Activated CD4-positive, alpha-beta T cell treated with anti-CD3 and anti-CD28 coated beads, Interleukin-2, amount 10 ng/mL, durations not matched to agents 24 days and 14 days (primary cell): Measurements from ENCODE around the gene XIRP2. TPM values are rescaled to one million over a fixed set of nuclear protein-coding genes. Genes with fewer than 3 reads are reported as not detected.

Experiments
- DNase-seq: peaks from one replicate; pipeline ENCODE4 v3.0.0; 2022
- H3K27ac Mint-ChIP-seq: one replicate; pipeline ENCODE4 v1.8.0; 2022; ENCODE audit warnings: mild to moderate bottlenecking, mixed read lengths
- H3K27me3 Mint-ChIP-seq: one replicate; pipeline ENCODE4 v1.8.0; 2022; ENCODE audit warnings: mixed read lengths
- H3K36me3 Mint-ChIP-seq: one replicate; pipeline ENCODE4 v1.8.0; 2022; ENCODE audit warnings: low read depth, mild to moderate bottlenecking, mixed read lengths
- H3K4me1 Mint-ChIP-seq: one replicate; pipeline ENCODE4 v1.8.0; 2021; ENCODE audit warnings: mixed read lengths
- H3K4me3 Mint-ChIP-seq: one replicate; pipeline ENCODE4 v1.8.0; 2022; ENCODE audit warnings: mild to moderate bottlenecking, moderate library complexity, mixed read lengths
- H3K9me3 Mint-ChIP-seq: one replicate; pipeline ENCODE4 v1.8.0; 2021; ENCODE audit warnings: mixed read lengths
- intact Hi-C: fragments of 100-400 bp; cut with micrococcal nuclease; formaldehyde crosslinking; loops from one replicate; pipeline ENCODE4 v1.15.1; 2023
- total RNA-seq: library from RNA; stranded (reverse); gene quantifications from 2 replicates; pipeline ENCODE4 v1.2.3, GENCODE V29; 2022

XIRP2 gene, protein sequence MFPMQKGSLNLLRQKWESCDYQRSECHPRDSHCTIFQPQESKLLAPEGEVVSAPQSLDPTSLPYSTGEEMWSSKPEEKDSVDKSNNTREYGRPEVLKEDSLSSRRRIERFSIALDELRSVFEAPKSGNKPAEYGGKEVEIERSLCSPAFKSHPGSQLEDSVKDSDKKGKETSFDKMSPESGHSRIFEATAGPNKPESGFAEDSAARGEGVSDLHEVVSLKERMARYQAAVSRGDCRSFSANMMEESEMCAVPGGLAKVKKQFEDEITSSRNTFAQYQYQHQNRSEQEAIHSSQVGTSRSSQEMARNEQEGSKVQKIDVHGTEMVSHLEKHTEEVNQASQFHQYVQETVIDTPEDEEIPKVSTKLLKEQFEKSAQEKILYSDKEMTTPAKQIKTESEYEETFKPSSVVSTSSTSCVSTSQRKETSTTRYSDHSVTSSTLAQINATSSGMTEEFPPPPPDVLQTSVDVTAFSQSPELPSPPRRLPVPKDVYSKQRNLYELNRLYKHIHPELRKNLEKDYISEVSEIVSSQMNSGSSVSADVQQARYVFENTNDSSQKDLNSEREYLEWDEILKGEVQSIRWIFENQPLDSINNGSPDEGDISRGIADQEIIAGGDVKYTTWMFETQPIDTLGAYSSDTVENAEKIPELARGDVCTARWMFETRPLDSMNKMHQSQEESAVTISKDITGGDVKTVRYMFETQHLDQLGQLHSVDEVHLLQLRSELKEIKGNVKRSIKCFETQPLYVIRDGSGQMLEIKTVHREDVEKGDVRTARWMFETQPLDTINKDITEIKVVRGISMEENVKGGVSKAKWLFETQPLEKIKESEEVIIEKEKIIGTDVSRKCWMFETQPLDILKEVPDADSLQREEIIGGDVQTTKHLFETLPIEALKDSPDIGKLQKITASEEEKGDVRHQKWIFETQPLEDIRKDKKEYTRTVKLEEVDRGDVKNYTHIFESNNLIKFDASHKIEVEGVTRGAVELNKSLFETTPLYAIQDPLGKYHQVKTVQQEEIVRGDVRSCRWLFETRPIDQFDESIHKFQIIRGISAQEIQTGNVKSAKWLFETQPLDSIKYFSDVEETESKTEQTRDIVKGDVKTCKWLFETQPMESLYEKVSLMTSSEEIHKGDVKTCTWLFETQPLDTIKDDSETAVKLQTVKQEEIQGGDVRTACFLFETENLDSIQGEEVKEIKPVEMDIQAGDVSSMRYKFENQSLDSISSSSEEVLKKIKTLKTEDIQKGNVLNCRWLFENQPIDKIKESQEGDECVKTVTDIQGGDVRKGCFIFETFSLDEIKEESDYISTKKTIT (N-terminal part only)
- not detected in 2 replicates for total RNA-seq

DNA sequence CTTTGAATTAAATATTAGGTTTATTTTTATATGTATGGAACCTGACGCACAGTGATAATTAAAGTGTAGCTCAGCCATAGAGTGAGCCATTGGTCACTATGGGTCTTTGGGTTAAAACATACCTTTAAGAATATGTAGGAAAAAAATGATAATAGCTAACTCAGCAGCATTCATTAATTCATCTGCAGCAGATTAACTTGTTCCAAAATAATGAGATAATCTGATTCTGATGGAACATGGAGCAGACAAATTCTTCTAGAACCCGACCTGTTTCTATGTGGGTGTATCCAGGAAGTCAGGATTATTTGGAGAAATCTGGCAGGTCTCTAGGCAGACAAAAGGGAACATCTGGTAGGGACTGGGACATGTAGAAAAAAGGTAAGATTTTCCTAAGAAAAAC is at the start of gene XIRP2:
Gene XIRP2, plus strand, starts transcription at position 301 of the 400 bp plus-strand sequence. CDS start 15,003 bp downstream, outside the sequence.
- DNase-seq, result no peak
- Mint-ChIP-seq H3K27ac (no peak within 1 kb of the TSS), H3K4me3 (no peak within 1 kb of the TSS), H3K9me3 (no peaks in the 10 kb centered on the region), H3K36me3 (no peaks in the 10 kb centered on the region), H3K4me1 (no peaks in the 10 kb centered on the region), H3K27me3 (no peaks in the 10 kb centered on the region)
- intact Hi-C loops, result no loop called here

DNA sequence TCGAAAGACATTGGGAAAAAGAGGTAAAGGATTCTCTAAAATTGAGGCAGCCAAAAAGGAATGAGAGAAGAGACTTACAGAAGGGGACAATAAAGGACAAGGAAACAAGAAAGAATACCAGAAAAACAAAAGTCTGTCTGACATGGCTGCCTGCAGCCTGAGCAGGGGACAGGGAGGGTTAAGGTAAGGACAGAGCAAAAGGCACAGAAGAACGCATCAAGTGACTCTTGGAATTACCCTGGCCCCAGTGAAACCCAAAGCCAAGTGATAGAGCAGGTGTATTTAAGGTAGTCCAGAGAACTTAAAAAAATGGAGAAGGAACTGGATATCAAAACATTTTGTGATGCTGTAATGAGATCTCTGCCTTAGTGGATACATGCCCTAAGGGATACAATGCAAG is 47.1 kb upstream of the XIRP2 start:
- Mint-ChIP-seq H3K36me3 (no peaks in the 10 kb centered on the region), H3K4me3 (no peak overlapping the region), H3K27me3 (no peaks in the 10 kb centered on the region), H3K4me1 (no peaks in the 10 kb centered on the region), H3K27ac (no peak overlapping the region), H3K9me3 (peaks cover 5% of the 10 kb centered on the region)
- DNase-seq, result no peak
- intact Hi-C loops, result no loop called here

DNA sequence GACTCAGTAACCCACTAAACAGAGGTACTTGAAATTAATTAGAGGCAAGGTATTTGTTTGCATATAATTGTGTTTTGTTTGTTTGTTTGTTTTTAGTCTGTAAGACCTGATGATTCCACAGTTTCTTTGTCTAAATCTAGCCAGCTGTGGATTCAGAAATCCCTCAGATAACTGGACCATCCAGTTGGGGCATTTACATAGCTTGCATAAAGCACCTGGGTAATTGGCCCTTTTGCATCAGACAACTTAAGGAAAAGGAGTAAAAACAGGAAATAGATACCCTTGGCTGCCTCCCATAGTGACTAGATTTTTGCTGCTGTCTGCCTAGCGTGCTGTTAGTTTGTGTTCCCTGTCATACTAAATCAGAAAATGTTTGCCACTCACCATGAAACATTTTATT is 46.6 kb upstream of the XIRP2 start:
- intact Hi-C loops, result no loop called here
- no peaks in the 10 kb centered on the region for H3K27me3 Mint-ChIP-seq
- H3K4me3 Mint-ChIP-seq, result no peak overlapping the region
- no peak for DNase-seq
- H3K27ac Mint-ChIP-seq, result no peak overlapping the region
- peaks cover 5% of the 10 kb centered on the region for H3K9me3 Mint-ChIP-seq
- H3K36me3 Mint-ChIP-seq, result no peaks in the 10 kb centered on the region
- no peaks in the 10 kb centered on the region for H3K4me1 Mint-ChIP-seq

DNA sequence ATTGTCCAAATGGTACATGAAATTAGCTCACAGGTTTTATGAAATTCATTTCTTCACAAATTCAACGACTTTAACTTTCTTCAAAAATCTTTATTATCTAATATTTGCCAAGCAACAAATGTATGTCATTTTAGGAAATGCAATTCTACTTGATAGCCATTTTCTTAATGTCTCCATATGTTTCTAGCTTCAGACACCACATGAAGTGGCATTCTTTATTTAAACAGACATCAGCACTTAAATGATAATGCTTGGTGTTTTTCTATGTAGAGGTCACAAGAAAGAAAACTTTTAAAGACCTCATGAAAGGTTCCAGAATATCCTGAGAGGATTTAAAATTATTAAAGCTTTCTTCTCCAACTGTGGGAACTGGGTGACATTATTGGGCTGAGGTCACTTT is 44.2 kb upstream of the XIRP2 start:
- no peak overlapping the region for H3K4me3 Mint-ChIP-seq

DNA sequence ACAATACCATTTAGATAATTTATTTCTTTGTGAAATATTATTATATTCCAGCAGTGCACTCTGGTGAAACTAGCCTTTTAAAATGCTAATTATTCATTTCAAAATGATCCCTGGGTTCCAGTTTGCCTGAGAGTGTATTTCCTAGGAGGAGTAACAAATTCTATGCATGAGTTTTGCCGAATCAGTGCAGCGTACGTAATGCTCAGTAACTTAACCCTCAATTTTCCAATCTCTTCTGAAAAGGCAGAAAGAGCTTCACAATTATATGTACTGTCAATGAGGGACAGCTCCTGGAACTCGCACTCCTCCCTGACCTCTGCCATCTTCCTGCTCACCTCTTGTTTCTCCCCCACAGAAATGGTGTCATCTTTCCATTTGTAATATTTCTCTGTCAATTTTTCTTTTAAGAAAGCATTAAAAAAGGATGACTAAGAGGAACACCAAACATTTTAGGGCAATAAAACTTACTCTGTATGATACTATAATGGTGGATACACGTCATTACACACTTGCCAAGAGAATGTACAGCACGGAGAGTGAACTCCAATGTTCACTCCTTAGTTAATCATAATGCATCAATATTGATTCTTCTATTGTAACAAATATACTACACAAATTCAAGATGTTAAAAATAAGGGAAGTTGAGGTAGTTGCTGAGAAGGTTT is 25.7 kb upstream of the XIRP2 start:
- H3K4me3 Mint-ChIP-seq, result no peak overlapping the region

More for the DNA sequence above, 44.2 kb upstream of the XIRP2 start:
- H3K27me3 Mint-ChIP-seq, result no peaks in the 10 kb centered on the region
- H3K27ac Mint-ChIP-seq, result no peak overlapping the region
- H3K4me1 Mint-ChIP-seq, result no peaks in the 10 kb centered on the region
- no peaks in the 10 kb centered on the region for H3K36me3 Mint-ChIP-seq
- DNase-seq, result no peak
- peaks cover 5% of the 10 kb centered on the region for H3K9me3 Mint-ChIP-seq
- intact Hi-C loops, result no loop called here

DNA sequence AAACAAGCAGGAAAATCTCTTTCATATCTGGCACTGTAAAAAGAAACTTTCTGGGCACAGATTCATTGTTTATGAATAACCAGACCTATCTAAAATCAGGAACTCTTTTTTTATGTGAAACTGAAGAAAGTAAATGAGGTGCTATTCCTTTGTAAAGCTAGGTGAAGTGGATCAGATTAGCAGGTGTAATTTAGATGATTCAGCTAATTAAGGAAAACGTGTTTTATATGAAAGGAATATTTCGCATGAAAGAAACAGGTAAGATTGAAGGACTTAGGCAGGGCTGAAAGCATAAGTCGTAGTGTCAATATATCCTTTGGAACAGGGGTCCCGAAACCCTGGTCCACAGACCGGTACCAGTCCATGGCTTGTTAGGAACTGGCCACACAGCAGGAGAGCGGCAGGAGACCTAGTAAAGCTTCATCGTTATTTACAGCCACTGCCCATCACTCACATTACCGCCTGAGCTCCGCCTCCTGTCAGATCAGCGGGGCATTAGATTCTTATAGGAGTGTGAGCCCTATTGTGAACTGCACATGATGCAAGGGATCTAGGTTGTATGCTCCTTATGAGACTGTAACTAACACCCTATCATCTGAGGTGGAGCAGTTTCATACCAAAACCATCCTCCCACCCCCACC is 20.3 kb upstream of the XIRP2 start:
- intact Hi-C loops, result no loop called here
- Mint-ChIP-seq H3K27me3 (no peaks in the 10 kb centered on the region), H3K4me3 (no peak overlapping the region), H3K27ac (no peak overlapping the region), H3K4me1 (no peaks in the 10 kb centered on the region), H3K9me3 (no peaks in the 10 kb centered on the region), H3K36me3 (no peaks in the 10 kb centered on the region)
- no peak for DNase-seq

More for the DNA sequence above, 25.7 kb upstream of the XIRP2 start:
- Mint-ChIP-seq H3K27me3 (no peaks in the 10 kb centered on the region), H3K4me1 (no peaks in the 10 kb centered on the region), H3K27ac (no peak overlapping the region), H3K9me3 (no peaks in the 10 kb centered on the region), H3K36me3 (no peaks in the 10 kb centered on the region)
- DNase-seq, result no peak
- intact Hi-C loops, result no loop called here

GRCh38 chr2:166870346-166870745 is 17.9 kb upstream of the XIRP2 start:
- Mint-ChIP-seq H3K4me1 (no peaks in the 10 kb centered on the region), H3K36me3 (no peaks in the 10 kb centered on the region), H3K27ac (no peak overlapping the region), H3K4me3 (no peak overlapping the region), H3K27me3 (no peaks in the 10 kb centered on the region), H3K9me3 (no peaks in the 10 kb centered on the region)
- intact Hi-C loops, result no loop called here
- DNase-seq, result no peak

- H3K27ac Mint-ChIP-seq, result no peak overlapping the region
- no peak for DNase-seq
- no peaks in the 10 kb centered on the region for H3K27me3 Mint-ChIP-seq
- H3K4me1 Mint-ChIP-seq, result no peaks in the 10 kb centered on the region
- intact Hi-C loops, result no loop called here
- H3K9me3 Mint-ChIP-seq, result no peaks in the 10 kb centered on the region
- no peaks in the 10 kb centered on the region for H3K36me3 Mint-ChIP-seq
- no peak overlapping the region for H3K4me3 Mint-ChIP-seq
Measured at GRCh38 chr2:166881177-166881576, 7.1 kb upstream of the XIRP2 start.

DNA sequence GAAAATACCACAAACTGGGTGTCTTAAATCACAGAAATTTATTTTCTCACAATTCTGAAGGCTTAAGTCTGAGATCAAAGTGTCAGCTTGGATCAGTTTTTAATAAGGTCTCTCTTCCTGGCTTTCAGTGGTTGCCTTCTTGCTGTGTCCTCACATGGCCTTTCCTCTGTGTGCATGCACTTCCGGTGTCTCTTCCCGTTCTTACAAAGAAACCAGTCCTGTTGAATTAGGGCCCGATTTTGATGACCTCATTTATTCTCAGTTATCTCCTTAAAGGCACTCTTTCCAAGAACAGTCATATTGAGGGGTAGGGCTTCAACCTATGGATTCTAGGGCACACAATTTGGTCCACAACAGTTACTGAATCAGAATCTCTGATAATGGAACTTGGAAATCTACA is 5.4 kb upstream of the XIRP2 start:
- no peak for DNase-seq
- intact Hi-C loops, result no loop called here
- H3K27ac Mint-ChIP-seq, result no peak overlapping the region
- no peaks in the 10 kb centered on the region for H3K4me1 Mint-ChIP-seq
- H3K9me3 Mint-ChIP-seq, result no peaks in the 10 kb centered on the region
- no peak overlapping the region for H3K4me3 Mint-ChIP-seq
- H3K36me3 Mint-ChIP-seq, result no peaks in the 10 kb centered on the region
- no peaks in the 10 kb centered on the region for H3K27me3 Mint-ChIP-seq

DNA sequence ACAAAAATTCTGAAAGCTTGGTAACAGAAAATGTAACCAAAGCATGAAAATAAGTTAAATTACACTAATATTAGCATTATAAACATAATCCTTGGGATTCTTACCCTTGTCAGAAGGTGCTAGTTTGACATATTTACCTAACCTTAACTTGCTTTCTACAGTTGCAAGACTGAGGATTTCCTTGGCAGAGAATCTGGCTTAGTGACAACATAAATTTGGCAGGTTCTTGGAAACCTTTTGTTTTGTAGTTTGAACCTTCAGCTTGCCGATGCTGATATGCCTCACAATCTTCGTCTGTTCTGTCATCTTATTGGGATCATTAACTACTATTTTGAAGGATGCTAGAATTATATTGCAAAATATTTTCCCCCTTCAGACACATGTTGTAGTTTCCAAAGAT is 3.4 kb downstream of the XIRP2 start:
- no peaks in the 10 kb centered on the region for H3K27me3 Mint-ChIP-seq
- intact Hi-C loops, result no loop called here
- H3K9me3 Mint-ChIP-seq, result no peaks in the 10 kb centered on the region
- H3K27ac Mint-ChIP-seq, result no peak overlapping the region
- DNase-seq, result no peak
- H3K4me3 Mint-ChIP-seq, result no peak overlapping the region
- H3K36me3 Mint-ChIP-seq, result no peaks in the 10 kb centered on the region
- no peaks in the 10 kb centered on the region for H3K4me1 Mint-ChIP-seq

DNA sequence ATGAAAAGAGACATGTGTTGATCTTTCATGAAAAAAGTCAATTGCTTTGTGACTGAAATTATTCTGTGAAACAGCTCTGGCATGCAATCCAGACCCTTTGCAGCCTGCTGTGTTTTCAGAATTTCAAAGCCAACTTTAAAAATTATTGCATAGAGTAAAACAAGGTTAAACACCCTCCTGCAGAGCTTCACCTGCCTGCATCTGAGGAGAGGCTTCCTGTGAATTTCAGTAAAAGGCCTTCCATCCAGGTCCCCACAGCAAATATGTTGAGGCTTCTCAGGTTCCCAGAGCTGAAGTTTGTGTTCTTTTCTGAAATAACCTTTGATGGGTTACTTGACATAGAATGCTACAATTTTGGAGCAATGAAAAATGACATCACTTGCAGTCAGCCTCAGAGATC is 4.1 kb downstream of the XIRP2 start:
- Mint-ChIP-seq H3K4me3 (no peak overlapping the region), H3K9me3 (no peaks in the 10 kb centered on the region), H3K36me3 (no peaks in the 10 kb centered on the region), H3K27ac (no peak overlapping the region), H3K27me3 (no peaks in the 10 kb centered on the region), H3K4me1 (no peaks in the 10 kb centered on the region)
- intact Hi-C loops, result no loop called here
- DNase-seq, result no peak

DNA sequence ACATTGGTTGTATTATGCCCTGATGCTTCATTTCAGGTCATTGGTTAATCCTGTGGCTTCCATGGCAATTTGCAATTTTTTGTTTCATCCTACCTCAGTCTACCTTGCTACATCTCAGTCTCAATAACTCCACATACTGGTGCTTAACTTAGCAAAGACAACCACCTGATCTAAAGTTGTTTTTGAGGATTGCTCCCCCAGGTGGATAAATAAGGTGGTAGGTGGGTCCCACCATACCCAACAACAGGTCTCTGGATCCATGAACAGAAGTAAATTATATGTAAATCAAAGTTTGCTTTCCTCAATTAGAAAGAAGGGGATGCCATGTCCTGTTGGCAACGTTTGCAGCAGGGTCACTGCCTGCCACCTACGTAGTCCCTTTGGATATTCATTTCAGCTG is 7.0 kb downstream of the XIRP2 start:
- intact Hi-C loops, result no loop called here

DNA sequence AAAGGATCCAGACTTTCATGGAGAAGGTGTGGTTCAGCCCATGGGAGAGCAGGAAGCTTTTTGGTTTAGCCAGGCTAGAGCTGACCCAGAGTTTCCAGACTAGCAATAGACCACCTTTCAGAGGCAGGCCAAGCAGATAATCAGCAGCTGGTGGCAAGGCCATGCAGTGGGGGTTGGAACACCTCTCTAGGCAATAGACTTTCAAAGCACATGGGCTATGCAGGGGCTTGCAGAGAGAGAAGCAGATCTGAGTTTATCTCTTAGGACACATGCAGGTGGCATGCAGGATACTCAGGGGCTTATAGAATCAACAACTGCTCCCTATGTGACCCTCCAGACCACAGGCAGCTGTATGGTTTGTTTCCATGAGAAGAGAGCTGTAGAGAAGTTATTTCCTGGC is 9.4 kb downstream of the XIRP2 start:
- no peak overlapping the region for H3K4me3 Mint-ChIP-seq
- DNase-seq, result no peak
- intact Hi-C loops, result no loop called here
- H3K9me3 Mint-ChIP-seq, result no peaks in the 10 kb centered on the region
- no peaks in the 10 kb centered on the region for H3K27me3 Mint-ChIP-seq
- H3K4me1 Mint-ChIP-seq, result no peaks in the 10 kb centered on the region
- H3K36me3 Mint-ChIP-seq, result no peaks in the 10 kb centered on the region
- H3K27ac Mint-ChIP-seq, result no peak overlapping the region

More for the DNA sequence above, 7.0 kb downstream of the XIRP2 start:
- no peaks in the 10 kb centered on the region for H3K9me3 Mint-ChIP-seq
- no peak overlapping the region for H3K27ac Mint-ChIP-seq
- no peaks in the 10 kb centered on the region for H3K4me1 Mint-ChIP-seq
- H3K4me3 Mint-ChIP-seq, result no peak overlapping the region
- H3K36me3 Mint-ChIP-seq, result no peaks in the 10 kb centered on the region
- no peaks in the 10 kb centered on the region for H3K27me3 Mint-ChIP-seq
- DNase-seq, result no peak
